ENCODE data around the gene WHRN. TPM values are rescaled to one million over a fixed set of nuclear protein-coding genes. Genes with fewer than 3 reads are reported as not detected.

Gene WHRN
- total and polyA plus RNA-seq, 9 of the 15 experiments (the other 6 are each of a cell fraction or from before 2014, with no cell fraction given), result 0.31 to 14.1 (median 3.0) TPM

- Histone ChIP-seq H3K9me3 (replicated peaks; ENCODE audit: control insufficient read depth, insufficient read depth, low read depth, low read length) (no peaks in the 10 kb centered on the region), H3K79me2 (ENCODE audit: control insufficient read depth, insufficient read depth, low read length) (no peaks in the 10 kb centered on the region), H3K4me1 (replicated peaks in 1 of 2; ENCODE audit: control insufficient read depth in 2 of 2, insufficient read depth in 2 of 2, low read length in 2 of 2) (peaks cover 0 to 5% of the 10 kb centered on the region in 2 experiments; a peak in 1 of 5 replicates), H3K36me3 (ENCODE audit: control insufficient read depth, insufficient read depth, low read length) (peaks cover 2% of the 10 kb centered on the region; the same call in 1 of the 3 replicates), H3K9ac (ENCODE audit: insufficient read depth in 1 of 2, low read depth in 2 of 2, low read length in 2 of 2) (no peak overlapping the region), H4K20me1 (replicated peaks; ENCODE audit: control insufficient read depth, insufficient read depth, low read length) (no peaks in the 10 kb centered on the region), H3K27me3 (ENCODE audit: control insufficient read depth in 2 of 2, insufficient read depth in 2 of 2, low read length in 2 of 2) (no peaks in the 10 kb centered on the region), H3K4me3 (no peak overlapping the region), H3K4me2 (ENCODE audit: insufficient read depth, low read length) (no peak overlapping the region), H3K27ac (ENCODE audit: extremely low read depth, low read depth, low read length) (no peak overlapping the region), H2AFZ (ENCODE audit: low read depth, low read length) (no peak overlapping the region), H3K9me1 (ENCODE audit: control insufficient read depth, insufficient read depth, low read length) (no peaks in the 10 kb centered on the region)
- ChIA-PET CTCF (ENCODE audit: low intra/inter-chr PET ratio) (no interaction called here), POLR2A (no interaction called here)
- BruUV-seq (replicated peaks), result no TSS peak
- FAIRE-seq, result peak; percentile 48
- in situ Hi-C loops (cut with MboI), result no loop called here
- no peak for DNase-seq (ENCODE audit: extremely low read depth in 1 of 4, low spot score in 3 of 4)
- intact Hi-C loops (cut with micrococcal nuclease), result no loop called here
- WGBS (ENCODE audit: insufficient coverage, low coverage, missing lambda C conversion rate), result 58% methylated on average over 4 of the region's 4 CpGs
- ATAC-seq, result no peak
- TF ChIP-seq OTX1 (CRISPR knock-in tag; IDR thresholded peaks at IDR 0.05) (no peak), SETDB1 (IDR thresholded peaks at IDR 0.05; ENCODE audit: low read length) (no peak), SNIP1 (IDR thresholded peaks at IDR 0.05; ENCODE audit: low read depth) (no peak), ILK (tag; IDR thresholded peaks at IDR 0.05; ENCODE audit: borderline replicate concordance, low read depth) (no peak), TAL1 (IDR thresholded peaks at IDR 0.05) (no peak), RBM25 (IDR thresholded peaks at IDR 0.05; ENCODE audit: low read depth, low read length, severe bottlenecking) (peak; percentile 37), ZNF830 (CRISPR knock-in tag; IDR thresholded peaks at IDR 0.05) (no peak), ZNF384 (IDR thresholded peaks at IDR 0.05; ENCODE audit: low read depth, low read length) (no peak), SPI1 (IDR thresholded peaks at IDR 0.05; ENCODE audit: borderline replicate concordance, low read depth, low read length) (peak; percentile 40; the same call in 1 of the 2 replicates), RBBP5 (IDR thresholded peaks at IDR 0.05; ENCODE audit: borderline replicate concordance, insufficient read depth, low read length, poor library complexity, severe bottlenecking) (no peak), KDM4B (IDR thresholded peaks at IDR 0.05; ENCODE audit: borderline replicate concordance in 2 of 2, low read depth in 1 of 2) (no peak), DNMT1 (IDR thresholded peaks at IDR 0.05) (no peak), ZMIZ1 (IDR thresholded peaks at IDR 0.05; ENCODE audit: low read depth in 2 of 2, low read length in 2 of 2) (no peak), ERF (CRISPR knock-in tag; IDR thresholded peaks at IDR 0.05) (no peak), ZNF398 (CRISPR knock-in tag; IDR thresholded peaks at IDR 0.05) (no peak), LARP7 (IDR thresholded peaks at IDR 0.05) (no peak), GTF2F1 (IDR thresholded peaks at IDR 0.05; ENCODE audit: low read depth, low read length) (no peak), TGIF2 (CRISPR knock-in tag; IDR thresholded peaks at IDR 0.05) (no peak), KAT8 (IDR thresholded peaks at IDR 0.05; ENCODE audit: low read depth) (no peak), ZFP36 (IDR thresholded peaks at IDR 0.05; ENCODE audit: low read depth, low read length, partially characterized antibody) (peak; percentile 97), MEF2D (tag; conservative IDR thresholded peaks at IDR 0.05; ENCODE audit: low read depth) (no peak)
Measured at GRCh38 chr9:114461468-114461867, 43.8 kb downstream of the WHRN start.

All from K562 (cell line).